ENCODE data around the gene NEGR1. TPM values are rescaled to one million over a fixed set of nuclear protein-coding genes. Genes with fewer than 3 reads are reported as not detected.

NEGR1 gene
- total RNA-seq, 4 donors from 2014 or later = 1.6 to 4.7 (median 2.3) TPM

- no peaks in the 10 kb centered on the region for H3K4me1 ChIP-seq
- no peak overlapping the region for H3K27ac ChIP-seq
- no peak overlapping the region for H3K4me3 ChIP-seq
- H3K36me3 ChIP-seq = no peaks in the 10 kb centered on the region
- H3K27me3 ChIP-seq = no peaks in the 10 kb centered on the region
- no peaks in the 10 kb centered on the region for H3K9me3 ChIP-seq
- TF ChIP-seq CTCF (IDR thresholded peaks at IDR 0.05) (no peak), POLR2A (IDR thresholded peaks at IDR 0.05) (no peak)
- DNase-seq = no peak
These were observed 439.3 kb downstream of the NEGR1 start for GRCh38 chr1:71843012-71843411.

GRCh38 chr1:71839876-71840275 is 442.5 kb downstream of the NEGR1 start:
- Histone ChIP-seq H3K27me3 (no peaks in the 10 kb centered on the region), H3K4me1 (no peaks in the 10 kb centered on the region), H3K9me3 (no peaks in the 10 kb centered on the region), H3K36me3 (no peaks in the 10 kb centered on the region), H3K4me3 (no peak overlapping the region), H3K27ac (no peak overlapping the region)
- no peak for DNase-seq
- TF ChIP-seq CTCF (IDR thresholded peaks at IDR 0.05) = no peak
- no peak for TF ChIP-seq POLR2A (IDR thresholded peaks at IDR 0.05)

GRCh38 chr1:71836904-71837303 is 445.4 kb downstream of the NEGR1 start:
- Histone ChIP-seq H3K36me3 (no peaks in the 10 kb centered on the region), H3K27ac (no peak overlapping the region), H3K9me3 (no peaks in the 10 kb centered on the region), H3K27me3 (no peaks in the 10 kb centered on the region), H3K4me1 (no peaks in the 10 kb centered on the region), H3K4me3 (no peak overlapping the region)
- TF ChIP-seq POLR2A (IDR thresholded peaks at IDR 0.05) (no peak), CTCF (IDR thresholded peaks at IDR 0.05) (no peak)
- DNase-seq = no peak

- Histone ChIP-seq H3K4me1 (no peaks in the 10 kb centered on the region), H3K4me3 (no peak overlapping the region), H3K27me3 (no peaks in the 10 kb centered on the region), H3K27ac (no peak overlapping the region), H3K9me3 (no peaks in the 10 kb centered on the region), H3K36me3 (no peaks in the 10 kb centered on the region)
- TF ChIP-seq CTCF (IDR thresholded peaks at IDR 0.05) = no peak
- no peak for DNase-seq
These were observed 446.9 kb downstream of the NEGR1 start for GRCh38 chr1:71835442-71835813.

GRCh38 chr1:71834601-71835441 is 447.5 kb downstream of the NEGR1 start:
- H3K36me3 ChIP-seq = no peaks in the 10 kb centered on the region
- no peaks in the 10 kb centered on the region for H3K4me1 ChIP-seq
- no peaks in the 10 kb centered on the region for H3K27me3 ChIP-seq
- no peak overlapping the region for H3K4me3 ChIP-seq
- DNase-seq = no peak
- no peaks in the 10 kb centered on the region for H3K9me3 ChIP-seq
- H3K27ac ChIP-seq = no peak overlapping the region
- TF ChIP-seq CTCF (IDR thresholded peaks at IDR 0.05) = no peak
- no peak for TF ChIP-seq POLR2A (IDR thresholded peaks at IDR 0.05)

Data from Peyer's patch (tissue), 4 donors.